Large intestine (tissue), 12 donors: Measurements from ENCODE around the gene CDA. TPM values are rescaled to one million over a fixed set of nuclear protein-coding genes. Genes with fewer than 3 reads are reported as not detected.

Experiments
- DNase-seq, 2 donors: peaks; one replicate each; pipeline versions ENCODE4 v3.0.0 to v3.0.0-alpha.2; 2013
- H3K27ac ChIP-seq: one replicate; pipeline ENCODE4 v1.5.1; 2013; ENCODE audit warnings: low read length
- H3K27me3 ChIP-seq: 2 replicates; pipeline ENCODE4 v1.6.1; 2013; ENCODE audit warnings: low read length; ENCODE audit not compliant: control insufficient read depth, insufficient read depth
- H3K36me3 ChIP-seq: 2 replicates; pipeline ENCODE4 v1.6.1; 2013; ENCODE audit warnings: low read length; ENCODE audit not compliant: control insufficient read depth, insufficient read depth
- H3K4me1 ChIP-seq: one replicate; pipeline ENCODE4 v1.6.1; 2013; ENCODE audit warnings: low read length; ENCODE audit not compliant: control insufficient read depth, insufficient read depth
- H3K4me3 ChIP-seq: one replicate; pipeline ENCODE4 v1.5.1; 2013; ENCODE audit warnings: low read length
- H3K9me3 ChIP-seq: one replicate; pipeline ENCODE4 v1.6.1; 2013; ENCODE audit warnings: mild to moderate bottlenecking, low read depth, low read length, moderate library complexity; ENCODE audit not compliant: control insufficient read depth
- WGBS: methylation state at CpG from one replicate; pipeline ENCODE4 v1.1.5; 2013; ENCODE audit warnings: low lambda C conversion rate; ENCODE audit not compliant: insufficient coverage; 5-methylcytosine and 5-hydroxymethylcytosine counted together
- long read RNA-seq, 11 donors: transcript quantifications; one replicate each; lab custom pipeline, GENCODE V29; 2026
- polyA plus RNA-seq: library from polyadenylated mRNA; unstranded; fragments of 120-200 nt; gene quantifications from one replicate; pipeline ENCODE4 v1.2.1, GENCODE V29; 2013

CDA gene
- polyA plus RNA-seq, result 0.64 TPM
- long read RNA-seq, donor 1, partial matches to known transcripts, result 0 of 1 reads
- long read RNA-seq, donor 1, other reads (novel, unspliced or antisense), result 0 of 1 reads
- long read RNA-seq, donor 2, partial matches to known transcripts, result 0 of 2 reads
- long read RNA-seq, donor 2, other reads (novel, unspliced or antisense), result 0 of 2 reads
- long read RNA-seq, donor 3, result 0 reads
- long read RNA-seq, donor 4, result 0 reads
- long read RNA-seq, donor 5, transcript CDA-201 (4 exons, 963 nt), result major isoform, 6 of 7 reads
- long read RNA-seq, donor 5, partial matches to known transcripts, result 0 of 7 reads
- long read RNA-seq, donor 5, other reads (novel, unspliced or antisense), result 0 of 7 reads
- long read RNA-seq, donor 6, result 0 reads
- long read RNA-seq, donor 7, partial matches to known transcripts, result 0 of 3 reads
- long read RNA-seq, donor 7, other reads (novel, unspliced or antisense), result 0 of 3 reads
- long read RNA-seq, donor 8, partial matches to known transcripts, result 0 of 1 reads
- long read RNA-seq, donor 8, other reads (novel, unspliced or antisense), result 0 of 1 reads
- long read RNA-seq, donor 9, result 0 reads
- long read RNA-seq, donor 10, result 0 reads
- long read RNA-seq, donor 11, result 0 reads

DNA sequence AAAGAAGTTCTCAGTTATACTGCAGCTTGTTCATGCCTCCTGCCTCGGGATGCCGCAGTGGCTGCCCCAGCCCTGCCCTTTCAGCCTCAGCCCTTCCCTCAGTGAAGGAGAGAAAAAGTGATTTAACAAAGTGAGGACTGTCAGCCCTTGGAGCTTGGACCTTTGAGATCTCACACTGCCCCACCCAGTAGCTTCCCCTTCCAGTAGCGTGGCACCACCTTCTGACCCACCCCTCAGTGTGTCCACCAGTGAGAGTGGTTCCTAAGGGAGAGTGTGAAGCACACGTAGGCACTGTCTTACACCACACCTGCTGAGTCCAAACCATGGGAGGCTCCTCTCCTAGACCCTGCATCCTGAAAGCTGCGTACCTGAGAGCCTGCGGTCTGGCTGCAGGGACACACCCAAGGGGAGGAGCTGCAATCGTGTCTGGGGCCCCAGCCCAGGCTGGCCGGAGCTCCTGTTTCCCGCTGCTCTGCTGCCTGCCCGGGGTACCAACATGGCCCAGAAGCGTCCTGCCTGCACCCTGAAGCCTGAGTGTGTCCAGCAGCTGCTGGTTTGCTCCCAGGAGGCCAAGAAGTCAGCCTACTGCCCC is at the start of gene CDA:
TSS of gene CDA (plus strand) at position 464 of the 592 bp plus-strand sequence. CDS start at position 497, 33 bp downstream.
- Histone ChIP-seq H3K4me3 (no peak within 1 kb of the TSS), H3K36me3 (no peaks in the 10 kb centered on the region), H3K4me1 (peaks cover 15% of the 10 kb centered on the region), H3K27ac (no peak within 1 kb of the TSS), H3K27me3 (peaks cover 37% of the 10 kb centered on the region), H3K9me3 (peaks cover 11% of the 10 kb centered on the region)
- WGBS, result no CpG with 5 or more reads among the region's 11 CpGs
- peak; percentile 27 to 62 for DNase-seq

- peaks cover 26% of the 10 kb centered on the region for H3K27me3 ChIP-seq
- no peaks in the 10 kb centered on the region for H3K36me3 ChIP-seq
- DNase-seq, result no peak
- no peak overlapping the region for H3K27ac ChIP-seq
- no CpG with 5 or more reads among the region's 1 CpG for WGBS
- no peak overlapping the region for H3K4me3 ChIP-seq
- no peaks in the 10 kb centered on the region for H3K4me1 ChIP-seq
- no peaks in the 10 kb centered on the region for H3K9me3 ChIP-seq
Measured at GRCh38 chr1:20540281-20540680, 48.6 kb upstream of the CDA start.

DNA sequence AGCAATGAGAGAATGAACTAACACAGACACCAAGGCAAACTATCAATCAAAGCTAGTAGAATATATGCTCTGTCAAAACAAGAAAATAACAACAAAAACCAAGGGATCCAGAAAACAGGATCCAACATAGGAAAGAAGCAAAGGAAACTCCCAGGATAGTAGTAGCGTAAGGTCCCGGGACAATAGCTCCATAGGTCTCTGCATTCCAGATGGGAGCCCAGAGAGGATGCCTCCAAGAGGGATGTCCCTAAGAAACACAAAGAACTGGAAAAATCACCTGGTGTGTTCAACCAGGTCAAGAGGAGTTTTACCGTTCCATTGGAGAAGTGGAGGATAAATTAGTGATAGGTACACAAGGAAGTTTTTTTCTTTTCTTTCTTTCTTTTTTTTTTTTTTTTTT is 42.3 kb upstream of the CDA start:
- Histone ChIP-seq H3K36me3 (no peaks in the 10 kb centered on the region), H3K27me3 (peaks cover 32% of the 10 kb centered on the region), H3K9me3 (no peaks in the 10 kb centered on the region), H3K27ac (no peak overlapping the region), H3K4me3 (no peak overlapping the region), H3K4me1 (no peaks in the 10 kb centered on the region)
- DNase-seq, result no peak
- WGBS, result no CpG with 5 or more reads among the region's 3 CpGs

- H3K36me3 ChIP-seq, result no peaks in the 10 kb centered on the region
- DNase-seq, result no peak
- peaks cover 8% of the 10 kb centered on the region for H3K4me1 ChIP-seq
- H3K27ac ChIP-seq, result no peak overlapping the region
- H3K4me3 ChIP-seq, result no peak overlapping the region
- peaks cover 62% of the 10 kb centered on the region for H3K27me3 ChIP-seq
- peaks cover 8% of the 10 kb centered on the region for H3K9me3 ChIP-seq
- no CpG with 5 or more reads among the region's 3 CpGs for WGBS
Measured at GRCh38 chr1:20551161-20551560, 37.7 kb upstream of the CDA start.

DNA sequence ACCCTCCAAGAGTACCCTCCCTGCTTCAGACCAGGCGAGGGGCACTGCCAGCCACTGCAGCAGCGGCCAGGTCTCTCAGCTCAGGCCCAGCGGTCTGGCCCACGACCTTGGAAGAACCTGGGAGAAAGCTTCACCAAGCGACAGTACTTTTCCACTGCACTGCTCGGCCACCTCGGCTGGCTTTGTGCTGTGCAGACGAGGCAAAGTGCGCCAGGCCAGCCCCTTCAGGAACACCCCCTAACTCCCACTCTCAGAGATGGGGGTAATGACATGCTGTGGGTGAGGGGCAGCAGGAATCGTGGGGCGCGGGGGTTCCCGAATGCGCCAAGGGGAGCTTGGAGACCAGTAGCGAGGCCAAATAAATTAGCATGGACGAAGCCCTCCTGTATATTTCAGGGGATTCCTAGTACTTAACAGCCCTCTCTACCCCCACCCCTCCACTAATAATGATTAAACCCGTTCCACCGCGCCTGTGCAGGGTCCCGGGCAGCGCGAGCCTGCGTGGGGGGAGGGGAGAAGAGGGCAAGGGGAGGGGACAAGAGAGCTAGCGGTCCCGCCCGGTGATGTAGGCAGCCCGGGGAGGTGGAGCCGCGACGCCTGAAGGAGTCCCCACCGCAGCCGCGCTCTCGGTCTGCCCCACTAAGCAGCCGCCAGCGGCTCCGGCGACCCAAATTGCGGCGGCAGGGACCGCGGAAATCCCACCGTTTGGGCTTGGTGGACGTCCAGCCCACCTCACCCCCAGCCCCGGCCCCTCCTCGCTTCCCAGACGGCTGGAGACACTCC is 36.8 kb upstream of the CDA start, which contains the start of gene FAM43B:
TSS of gene FAM43B (plus strand) at position 629 of the 783 bp plus-strand sequence. CDS start 401 bp downstream, outside the sequence.
- no peak within 1 kb of the TSS for H3K27ac ChIP-seq
- H3K4me3 ChIP-seq, result peak within 1 kb of the TSS; percentile 18
- WGBS, result no CpG with 5 or more reads among the region's 47 CpGs
- peaks cover 68% of the 10 kb centered on the region for H3K27me3 ChIP-seq
- no peaks in the 10 kb centered on the region for H3K36me3 ChIP-seq
- H3K9me3 ChIP-seq, result peaks cover 8% of the 10 kb centered on the region
- peaks cover 8% of the 10 kb centered on the region for H3K4me1 ChIP-seq
- DNase-seq, result peak in 1 of 2 donors; percentile 22

GRCh38 chr1:20552728-20553445 is 36.0 kb upstream of the CDA start:
- DNase-seq, result peak in 1 of 2 donors; percentile 40
- H3K4me3 ChIP-seq, result peak overlapping the region; percentile 18
- H3K27me3 ChIP-seq, result peaks cover 72% of the 10 kb centered on the region
- H3K9me3 ChIP-seq, result peaks cover 8% of the 10 kb centered on the region
- no CpG with 5 or more reads among the region's 82 CpGs for WGBS
- no peaks in the 10 kb centered on the region for H3K36me3 ChIP-seq
- peaks cover 8% of the 10 kb centered on the region for H3K4me1 ChIP-seq
- no peak overlapping the region for H3K27ac ChIP-seq

GRCh38 chr1:20555025-20555757 is 33.7 kb upstream of the CDA start:
- Histone ChIP-seq H3K4me1 (peaks cover 8% of the 10 kb centered on the region), H3K9me3 (peaks cover 8% of the 10 kb centered on the region), H3K4me3 (no peak overlapping the region), H3K27ac (no peak overlapping the region), H3K36me3 (no peaks in the 10 kb centered on the region), H3K27me3 (peaks cover 66% of the 10 kb centered on the region)
- WGBS, result no CpG with 5 or more reads among the region's 7 CpGs
- DNase-seq, result no peak

- Histone ChIP-seq H3K4me1 (peaks cover 8% of the 10 kb centered on the region), H3K36me3 (no peaks in the 10 kb centered on the region), H3K4me3 (no peak overlapping the region), H3K9me3 (peaks cover 8% of the 10 kb centered on the region), H3K27me3 (peaks cover 64% of the 10 kb centered on the region), H3K27ac (no peak overlapping the region)
- no peak for DNase-seq
- WGBS, result no CpG with 5 or more reads among the region's 4 CpGs
Measured at GRCh38 chr1:20555758-20556120, 33.2 kb upstream of the CDA start.

- H3K4me3 ChIP-seq, result no peak overlapping the region
- H3K36me3 ChIP-seq, result no peaks in the 10 kb centered on the region
- 88% methylated on average over 3 of the region's 5 CpGs for WGBS
- H3K9me3 ChIP-seq, result no peaks in the 10 kb centered on the region
- H3K4me1 ChIP-seq, result peaks cover 3% of the 10 kb centered on the region
- no peak for DNase-seq
- H3K27me3 ChIP-seq, result peaks cover 42% of the 10 kb centered on the region
- H3K27ac ChIP-seq, result no peak overlapping the region
Measured at GRCh38 chr1:20558191-20558590, 30.7 kb upstream of the CDA start.
